ENCODE results near the gene THADA. TPM values are rescaled to one million over a fixed set of nuclear protein-coding genes. Genes with fewer than 3 reads are reported as not detected.
A peak's percentile ranks its signal among the peaks of the same experiment; 100 is the strongest.

The THADA gene
- total RNA-seq, 2 donors from 2014 or later: 36.3 to 36.9 TPM

- H3K4me3 Mint-ChIP-seq: no peak overlapping the region
- H3K4me1 Mint-ChIP-seq: peaks cover 11% of the 10 kb centered on the region
- H3K27me3 Mint-ChIP-seq: no peaks in the 10 kb centered on the region
- H3K9me3 Mint-ChIP-seq: no peaks in the 10 kb centered on the region
- H3K36me3 Mint-ChIP-seq (ENCODE audit: low read depth): peaks cover 91% of the 10 kb centered on the region
- H3K27ac Mint-ChIP-seq: no peak overlapping the region
- no peak for ATAC-seq (replicated peaks)
Observed at GRCh38 chr2:43278564-43279220, 317.1 kb downstream of the THADA start.

GRCh38 chr2:43276962-43277391, 318.9 kb downstream of the THADA start:
- peaks cover 81% of the 10 kb centered on the region for H3K36me3 Mint-ChIP-seq (ENCODE audit: low read depth)
- H3K4me1 Mint-ChIP-seq: peaks cover 17% of the 10 kb centered on the region
- H3K9me3 Mint-ChIP-seq: no peaks in the 10 kb centered on the region
- H3K4me3 Mint-ChIP-seq: no peak overlapping the region
- no peaks in the 10 kb centered on the region for H3K27me3 Mint-ChIP-seq
- ATAC-seq (replicated peaks): no peak
- H3K27ac Mint-ChIP-seq: no peak overlapping the region

- Mint-ChIP-seq H3K9me3 (no peaks in the 10 kb centered on the region), H3K4me3 (no peak overlapping the region), H3K4me1 (peaks cover 17% of the 10 kb centered on the region), H3K36me3 (ENCODE audit: low read depth) (peaks cover 78% of the 10 kb centered on the region), H3K27ac (no peak overlapping the region), H3K27me3 (no peaks in the 10 kb centered on the region)
- ATAC-seq (replicated peaks): no peak
Observed at GRCh38 chr2:43276266-43276941, 319.4 kb downstream of the THADA start.

GRCh38 chr2:43274721-43275120, 321.1 kb downstream of the THADA start:
- no peak for ATAC-seq (replicated peaks)
- peaks cover 77% of the 10 kb centered on the region for H3K36me3 Mint-ChIP-seq (ENCODE audit: low read depth)
- no peak overlapping the region for H3K4me3 Mint-ChIP-seq
- no peaks in the 10 kb centered on the region for H3K9me3 Mint-ChIP-seq
- peaks cover 25% of the 10 kb centered on the region for H3K4me1 Mint-ChIP-seq
- H3K27me3 Mint-ChIP-seq: no peaks in the 10 kb centered on the region
- no peak overlapping the region for H3K27ac Mint-ChIP-seq

- no peaks in the 10 kb centered on the region for H3K27me3 Mint-ChIP-seq
- H3K9me3 Mint-ChIP-seq: no peaks in the 10 kb centered on the region
- peaks cover 74% of the 10 kb centered on the region for H3K36me3 Mint-ChIP-seq (ENCODE audit: low read depth)
- no peak overlapping the region for H3K4me3 Mint-ChIP-seq
- no peak for ATAC-seq (replicated peaks)
- peaks cover 26% of the 10 kb centered on the region for H3K4me1 Mint-ChIP-seq
- H3K27ac Mint-ChIP-seq: no peak overlapping the region
Observed at GRCh38 chr2:43274055-43274454, 321.8 kb downstream of the THADA start.

GRCh38 chr2:43273529-43273928, 322.3 kb downstream of the THADA start:
- Mint-ChIP-seq H3K27ac (peak overlapping the region; percentile 38), H3K4me3 (no peak overlapping the region), H3K4me1 (peaks cover 23% of the 10 kb centered on the region), H3K27me3 (no peaks in the 10 kb centered on the region), H3K36me3 (ENCODE audit: low read depth) (peaks cover 73% of the 10 kb centered on the region), H3K9me3 (no peaks in the 10 kb centered on the region)
- ATAC-seq (replicated peaks): peak; percentile 94

- no peak overlapping the region for H3K4me3 Mint-ChIP-seq
- no peaks in the 10 kb centered on the region for H3K27me3 Mint-ChIP-seq
- ATAC-seq (replicated peaks): no peak
- peaks cover 23% of the 10 kb centered on the region for H3K4me1 Mint-ChIP-seq
- H3K27ac Mint-ChIP-seq: no peak overlapping the region
- H3K36me3 Mint-ChIP-seq (ENCODE audit: low read depth): peaks cover 55% of the 10 kb centered on the region
- no peaks in the 10 kb centered on the region for H3K9me3 Mint-ChIP-seq
Observed at GRCh38 chr2:43270930-43271615, 324.8 kb downstream of the THADA start.

- H3K4me1 Mint-ChIP-seq: peaks cover 23% of the 10 kb centered on the region
- H3K27ac Mint-ChIP-seq: peak overlapping the region; percentile 80
- no peak for ATAC-seq (replicated peaks)
- H3K36me3 Mint-ChIP-seq (ENCODE audit: low read depth): peaks cover 53% of the 10 kb centered on the region
- no peak overlapping the region for H3K4me3 Mint-ChIP-seq
- H3K9me3 Mint-ChIP-seq: no peaks in the 10 kb centered on the region
- H3K27me3 Mint-ChIP-seq: no peaks in the 10 kb centered on the region
Observed at GRCh38 chr2:43270461-43270860, 325.4 kb downstream of the THADA start.

GRCh38 chr2:43269706-43270105, 326.1 kb downstream of the THADA start:
- Mint-ChIP-seq H3K4me3 (no peak overlapping the region), H3K27me3 (no peaks in the 10 kb centered on the region), H3K27ac (peak overlapping the region; percentile 80), H3K36me3 (ENCODE audit: low read depth) (peaks cover 50% of the 10 kb centered on the region), H3K4me1 (peaks cover 23% of the 10 kb centered on the region), H3K9me3 (no peaks in the 10 kb centered on the region)
- ATAC-seq (replicated peaks): peak; percentile 60

GRCh38 chr2:43269074-43269572, 326.7 kb downstream of the THADA start:
- ATAC-seq (replicated peaks): no peak
- H3K36me3 Mint-ChIP-seq (ENCODE audit: low read depth): peaks cover 50% of the 10 kb centered on the region
- no peaks in the 10 kb centered on the region for H3K27me3 Mint-ChIP-seq
- H3K27ac Mint-ChIP-seq: no peak overlapping the region
- no peak overlapping the region for H3K4me3 Mint-ChIP-seq
- H3K4me1 Mint-ChIP-seq: peaks cover 21% of the 10 kb centered on the region
- H3K9me3 Mint-ChIP-seq: no peaks in the 10 kb centered on the region

GRCh38 chr2:43268066-43268953, 327.5 kb downstream of the THADA start:
- H3K27ac Mint-ChIP-seq: no peak overlapping the region
- no peaks in the 10 kb centered on the region for H3K9me3 Mint-ChIP-seq
- H3K4me1 Mint-ChIP-seq: peaks cover 13% of the 10 kb centered on the region
- no peak overlapping the region for H3K4me3 Mint-ChIP-seq
- H3K36me3 Mint-ChIP-seq (ENCODE audit: low read depth): peaks cover 48% of the 10 kb centered on the region
- no peaks in the 10 kb centered on the region for H3K27me3 Mint-ChIP-seq
- ATAC-seq (replicated peaks): no peak

GRCh38 chr2:43267381-43267780, 328.5 kb downstream of the THADA start:
- no peak for ATAC-seq (replicated peaks)
- Mint-ChIP-seq H3K9me3 (no peaks in the 10 kb centered on the region), H3K27ac (peak overlapping the region; percentile 21), H3K4me3 (no peak overlapping the region), H3K27me3 (no peaks in the 10 kb centered on the region), H3K4me1 (peaks cover 10% of the 10 kb centered on the region), H3K36me3 (ENCODE audit: low read depth) (peaks cover 47% of the 10 kb centered on the region)

- no peaks in the 10 kb centered on the region for H3K9me3 Mint-ChIP-seq
- peaks cover 40% of the 10 kb centered on the region for H3K36me3 Mint-ChIP-seq (ENCODE audit: low read depth)
- H3K27me3 Mint-ChIP-seq: no peaks in the 10 kb centered on the region
- H3K27ac Mint-ChIP-seq: peak overlapping the region; percentile 21
- peaks cover 10% of the 10 kb centered on the region for H3K4me1 Mint-ChIP-seq
- no peak for ATAC-seq (replicated peaks)
- no peak overlapping the region for H3K4me3 Mint-ChIP-seq
Observed at GRCh38 chr2:43266711-43267111, 329.1 kb downstream of the THADA start.

GRCh38 chr2:43265421-43265820, 330.4 kb downstream of the THADA start:
- H3K4me3 Mint-ChIP-seq: no peak overlapping the region
- H3K27ac Mint-ChIP-seq: no peak overlapping the region
- no peaks in the 10 kb centered on the region for H3K9me3 Mint-ChIP-seq
- H3K36me3 Mint-ChIP-seq (ENCODE audit: low read depth): peaks cover 32% of the 10 kb centered on the region
- ATAC-seq (replicated peaks): no peak
- peaks cover 9% of the 10 kb centered on the region for H3K4me1 Mint-ChIP-seq
- no peaks in the 10 kb centered on the region for H3K27me3 Mint-ChIP-seq
